Parathyroid adenoma (tissue), 2 donors: Measurements from ENCODE around the gene UFC1.
A peak's percentile ranks its signal among the peaks of the same experiment; 100 is the strongest.

Experiments used
- H2AFZ ChIP-seq: fragments of 300-600 bp; sonication (generic); one replicate; pipeline ENCODE4 v1.7.0; 2017; ENCODE audit warnings: antibody characterized with exemption, mild to moderate bottlenecking
- H3K27ac ChIP-seq: fragments of 300-600 bp; sonication (generic); one replicate; pipeline ENCODE4 v1.7.0; 2017
- H3K27me3 ChIP-seq: fragments of 300-600 bp; sonication (generic); one replicate; pipeline ENCODE4 v1.7.0; 2017; ENCODE audit warnings: low read length; ENCODE audit not compliant: control insufficient read depth, insufficient read depth
- H3K36me3 ChIP-seq: fragments of 300-600 bp; sonication (generic); one replicate; pipeline ENCODE4 v1.7.0; 2017; ENCODE audit warnings: low read length; ENCODE audit not compliant: control insufficient read depth, insufficient read depth
- H3K4me1 ChIP-seq: fragments of 300-600 bp; sonication (generic); one replicate; pipeline ENCODE4 v1.7.0; 2017; ENCODE audit warnings: control low read depth
- H3K4me2 ChIP-seq: fragments of 300-600 bp; sonication (generic); one replicate; pipeline ENCODE4 v1.7.0; 2017; ENCODE audit warnings: low read length
- H3K4me3 ChIP-seq: fragments of 300-600 bp; sonication (generic); one replicate; pipeline ENCODE4 v1.7.0; 2017; ENCODE audit warnings: low read depth, low read length
- H3K79me2 ChIP-seq: fragments of 300-600 bp; sonication (generic); one replicate; pipeline ENCODE4 v1.7.0; 2017; ENCODE audit warnings: control low read depth
- H3K9ac ChIP-seq: fragments of 300-600 bp; sonication (generic); one replicate; pipeline ENCODE4 v1.7.0; 2017; ENCODE audit warnings: mild to moderate bottlenecking
- H3K9me3 ChIP-seq: fragments of 300-600 bp; sonication (generic); one replicate; pipeline ENCODE4 v1.7.0; 2017; ENCODE audit warnings: low read length; ENCODE audit not compliant: control insufficient read depth
- TF ChIP-seq, protein P1 (sequence below): fragments of 300-600 bp; sonication (generic); IDR thresholded peaks from one replicate; pipeline ENCODE4 v1.7.0; 2017; ENCODE audit warnings: antibody characterized with exemption, mild to moderate bottlenecking
- donor health status: primary hyperparathyroidism.

The UFC1 gene

DNA sequence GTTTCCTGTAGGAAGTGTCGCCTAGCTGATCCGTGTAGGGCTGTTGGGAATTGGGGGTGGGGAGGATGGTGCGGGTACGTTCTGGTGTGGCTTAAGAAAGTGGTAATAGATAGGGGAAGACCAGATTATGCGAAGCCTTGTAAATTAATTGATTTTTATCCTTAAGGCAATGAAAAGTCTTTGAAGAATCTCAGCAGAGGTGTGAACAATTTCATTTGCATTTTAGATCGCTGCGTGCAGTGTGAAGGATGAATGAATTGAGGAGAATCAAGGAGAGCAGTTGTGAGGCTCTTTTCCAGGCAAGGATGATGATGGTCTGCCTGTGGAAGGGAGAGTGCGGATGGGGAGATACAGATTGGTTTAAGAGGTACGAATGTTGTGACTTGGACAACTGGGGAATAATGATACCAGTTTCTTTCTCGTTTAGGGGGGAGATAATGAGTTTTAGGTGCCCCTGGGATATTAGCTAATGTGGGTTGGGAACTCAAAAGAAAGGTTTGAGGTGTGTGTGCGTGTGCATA, 20.5 kb upstream of the UFC1 start:
- Histone ChIP-seq H3K4me3 (peak overlapping the region; percentile 86), H3K9ac (no peak overlapping the region), H3K36me3 (no peaks in the 10 kb centered on the region), H3K79me2 (no peaks in the 10 kb centered on the region), H3K27me3 (no peaks in the 10 kb centered on the region), H2AFZ (peak overlapping the region; percentile 84), H3K27ac (peak overlapping the region; percentile 99), H3K9me3 (no peaks in the 10 kb centered on the region), H3K4me2 (peak overlapping the region; percentile 85), H3K4me1 (peaks cover 4% of the 10 kb centered on the region)
- TF ChIP-seq, protein P1, sequence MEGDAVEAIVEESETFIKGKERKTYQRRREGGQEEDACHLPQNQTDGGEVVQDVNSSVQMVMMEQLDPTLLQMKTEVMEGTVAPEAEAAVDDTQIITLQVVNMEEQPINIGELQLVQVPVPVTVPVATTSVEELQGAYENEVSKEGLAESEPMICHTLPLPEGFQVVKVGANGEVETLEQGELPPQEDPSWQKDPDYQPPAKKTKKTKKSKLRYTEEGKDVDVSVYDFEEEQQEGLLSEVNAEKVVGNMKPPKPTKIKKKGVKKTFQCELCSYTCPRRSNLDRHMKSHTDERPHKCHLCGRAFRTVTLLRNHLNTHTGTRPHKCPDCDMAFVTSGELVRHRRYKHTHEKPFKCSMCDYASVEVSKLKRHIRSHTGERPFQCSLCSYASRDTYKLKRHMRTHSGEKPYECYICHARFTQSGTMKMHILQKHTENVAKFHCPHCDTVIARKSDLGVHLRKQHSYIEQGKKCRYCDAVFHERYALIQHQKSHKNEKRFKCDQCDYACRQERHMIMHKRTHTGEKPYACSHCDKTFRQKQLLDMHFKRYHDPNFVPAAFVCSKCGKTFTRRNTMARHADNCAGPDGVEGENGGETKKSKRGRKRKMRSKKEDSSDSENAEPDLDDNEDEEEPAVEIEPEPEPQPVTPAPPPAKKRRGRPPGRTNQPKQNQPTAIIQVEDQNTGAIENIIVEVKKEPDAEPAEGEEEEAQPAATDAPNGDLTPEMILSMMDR: no peak

DNA sequence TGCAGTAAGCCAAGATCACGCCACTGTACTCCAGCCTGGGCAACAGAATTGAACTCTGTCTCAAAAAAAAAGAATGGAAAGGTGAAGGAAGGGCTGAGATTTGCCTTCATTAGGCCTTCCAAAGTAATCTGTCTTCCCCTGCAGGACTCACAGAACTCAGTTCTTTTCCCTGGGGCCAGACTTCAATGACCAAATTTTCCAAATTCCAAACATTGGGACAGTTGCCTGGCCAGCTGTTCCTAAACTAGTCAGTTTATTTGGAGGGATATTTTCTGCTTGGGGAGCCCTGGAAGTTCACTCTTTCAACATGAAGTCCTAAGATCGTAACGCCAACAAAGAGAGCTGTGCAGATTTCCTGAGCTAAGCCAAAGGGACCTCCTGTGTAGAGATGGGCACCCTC, 15.9 kb upstream of the UFC1 start:
- Histone ChIP-seq H3K4me3 (no peak overlapping the region), H3K27ac (no peak overlapping the region), H3K9ac (no peak overlapping the region), H3K4me1 (no peaks in the 10 kb centered on the region), H2AFZ (no peak overlapping the region), H3K79me2 (no peaks in the 10 kb centered on the region), H3K4me2 (no peak overlapping the region), H3K36me3 (no peaks in the 10 kb centered on the region), H3K9me3 (no peaks in the 10 kb centered on the region), H3K27me3 (no peaks in the 10 kb centered on the region)
- TF ChIP-seq, protein P1: no peak

DNA sequence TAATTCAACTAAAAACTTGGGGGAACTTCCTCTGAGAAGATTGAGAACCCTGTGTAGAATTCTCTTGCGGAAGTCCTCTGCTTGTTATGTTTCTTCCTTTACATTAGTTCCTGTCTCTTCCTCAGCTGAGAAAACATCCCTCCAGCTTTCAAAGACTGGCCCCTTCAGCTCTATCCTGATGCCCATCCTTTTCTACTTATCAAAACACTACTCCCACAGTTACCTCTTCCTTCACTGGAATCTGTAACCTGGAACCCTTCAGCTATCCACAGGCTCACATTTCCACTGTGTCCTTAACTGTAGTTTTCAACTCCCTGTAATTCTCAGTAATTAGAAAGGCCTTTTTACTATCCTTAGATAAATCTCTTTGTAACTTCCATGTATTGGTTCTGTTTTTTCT, 15.3 kb upstream of the UFC1 start:
- no peak overlapping the region for H3K27ac ChIP-seq
- no peak overlapping the region for H2AFZ ChIP-seq
- no peak overlapping the region for H3K4me3 ChIP-seq
- H3K9me3 ChIP-seq: no peaks in the 10 kb centered on the region
- H3K4me1 ChIP-seq: no peaks in the 10 kb centered on the region
- no peaks in the 10 kb centered on the region for H3K36me3 ChIP-seq
- no peak overlapping the region for H3K9ac ChIP-seq
- no peaks in the 10 kb centered on the region for H3K79me2 ChIP-seq
- TF ChIP-seq, protein P1: no peak
- no peak overlapping the region for H3K4me2 ChIP-seq
- H3K27me3 ChIP-seq: no peaks in the 10 kb centered on the region

DNA sequence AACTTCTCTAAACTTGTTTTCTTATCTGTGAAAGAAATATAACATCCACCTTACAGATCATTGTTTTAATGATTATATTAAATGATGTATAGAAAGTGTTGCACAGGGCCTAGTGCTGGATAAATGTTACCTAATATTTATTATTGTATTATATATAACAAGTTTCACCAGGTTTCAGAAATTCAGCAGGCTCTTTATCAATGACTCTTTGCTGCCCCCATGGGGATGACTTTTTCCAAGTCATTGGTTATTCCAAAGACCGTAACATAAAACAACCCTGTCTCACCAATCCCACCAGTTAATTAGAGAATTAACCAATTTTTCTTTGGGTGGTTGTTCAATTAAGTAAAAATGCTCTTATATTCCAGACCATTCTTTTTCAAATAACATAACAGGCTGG, 14.0 kb upstream of the UFC1 start:
- Histone ChIP-seq H3K4me3 (no peak overlapping the region), H3K27me3 (no peaks in the 10 kb centered on the region), H3K36me3 (no peaks in the 10 kb centered on the region), H3K9me3 (no peaks in the 10 kb centered on the region), H3K4me1 (no peaks in the 10 kb centered on the region), H3K9ac (no peak overlapping the region), H3K4me2 (no peak overlapping the region), H3K27ac (no peak overlapping the region), H2AFZ (no peak overlapping the region), H3K79me2 (no peaks in the 10 kb centered on the region)
- TF ChIP-seq, protein P1: peak; percentile 41

DNA sequence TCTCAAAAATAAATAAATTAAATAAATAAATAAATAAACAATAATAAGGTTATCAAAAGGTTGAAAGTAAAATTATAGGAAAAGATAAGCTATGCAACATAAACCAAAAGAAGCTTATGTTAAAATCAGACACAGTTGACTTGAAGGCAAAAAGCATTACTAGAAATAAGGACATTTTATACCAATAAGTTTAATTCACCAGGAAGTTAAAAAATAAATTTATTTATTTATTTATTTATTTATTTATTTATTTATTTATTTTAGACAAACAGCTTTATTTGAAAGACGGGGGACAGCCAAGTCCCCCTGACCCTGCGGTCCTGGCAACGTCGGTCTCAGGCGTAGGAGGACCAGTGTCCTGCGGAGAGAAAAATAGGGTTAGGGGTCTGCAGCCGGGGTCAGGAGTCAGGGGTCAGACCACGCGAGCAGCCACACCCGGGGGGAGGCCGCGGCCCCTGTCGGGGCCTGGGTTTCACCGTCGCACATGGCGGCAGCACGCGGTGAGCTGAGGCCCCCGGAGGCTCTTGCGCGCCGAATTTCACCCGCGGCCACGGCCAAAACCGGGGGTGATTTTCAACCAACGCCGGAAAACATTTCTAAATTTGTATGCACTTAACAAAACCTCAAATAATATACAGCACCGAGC, 12.9 kb upstream of the UFC1 start:
- Histone ChIP-seq H3K9me3 (no peaks in the 10 kb centered on the region), H3K79me2 (no peaks in the 10 kb centered on the region), H3K27ac (no peak overlapping the region), H3K4me3 (no peak overlapping the region), H3K4me2 (no peak overlapping the region), H2AFZ (no peak overlapping the region), H3K9ac (no peak overlapping the region), H3K36me3 (no peaks in the 10 kb centered on the region), H3K4me1 (no peaks in the 10 kb centered on the region), H3K27me3 (no peaks in the 10 kb centered on the region)
- TF ChIP-seq, protein P1: no peak
